ENCODE measurements around the gene PTPN6. TPM values are rescaled to one million over a fixed set of nuclear protein-coding genes. Genes with fewer than 3 reads are reported as not detected.

Gene PTPN6
- polyA plus RNA-seq, 3 donors, result 449 to 764 (median 562) TPM

GRCh38 chr12:6909421-6910145 is 41.6 kb upstream of the PTPN6 start:
- H3K27me3 Mint-ChIP-seq (ENCODE audit: low read depth in 3 of 3), result peaks cover 27 to 43% (median 34%) of the 10 kb centered on the region in 3 donors
- H3K9me3 Mint-ChIP-seq, result peaks cover 0 to 7% (median 0%) of the 10 kb centered on the region in 7 donors
- no peaks in the 10 kb centered on the region for H3K79me2 ChIP-seq (ENCODE audit: insufficient read depth, low read length)
- H3K36me3 Mint-ChIP-seq, result peaks cover 3 to 12% of the 10 kb centered on the region in 2 donors
- TF ChIP-seq CTCF (IDR thresholded peaks at IDR 0.05), result no peak
- H3K4me1 Mint-ChIP-seq, result peaks cover 7% of the 10 kb centered on the region
- no peak overlapping the region for H3K27ac Mint-ChIP-seq
- H3K27me3 ChIP-seq (ENCODE audit: control insufficient read depth in 2 of 2, insufficient read depth in 2 of 2, low read length in 2 of 2), result peaks cover 17 to 34% of the 10 kb centered on the region in 2 donors
- H3K4me1 ChIP-seq (ENCODE audit: control insufficient read depth in 1 of 2, insufficient read depth in 2 of 2, low read length in 2 of 2), result peaks cover 14 to 15% of the 10 kb centered on the region in 2 donors
- no peak overlapping the region for H3K9ac ChIP-seq (ENCODE audit: insufficient read depth, low read length, poor library complexity, severe bottlenecking)
- H3K9me3 ChIP-seq (replicated peaks in 1 of 2; ENCODE audit: control insufficient read depth in 1 of 2, insufficient read depth in 1 of 2, low read length in 2 of 2), result no peaks in the 10 kb centered on the region
- H3K36me3 ChIP-seq (replicated peaks in 1 of 2; ENCODE audit: control insufficient read depth in 1 of 2, insufficient read depth in 2 of 2, low read length in 2 of 2), result peaks cover 0 to 9% of the 10 kb centered on the region in 2 donors
- WGBS (ENCODE audit: insufficient coverage), result 100% methylated on average over 1 of the region's 4 CpGs
- no peak for DNase-seq
- H2AFZ ChIP-seq (ENCODE audit: insufficient read depth, low read depth, low read length, poor library complexity, severe bottlenecking), result no peak overlapping the region
- no peak overlapping the region for H3K4me3 ChIP-seq (replicated peaks in 1 of 3; ENCODE audit: low read depth in 2 of 3, low read length in 3 of 3)
- H3K4me3 Mint-ChIP-seq, result no peak overlapping the region
- H3K27ac ChIP-seq (ENCODE audit: low read depth in 1 of 2, low read length in 2 of 2), result no peak overlapping the region
- H4K20me1 ChIP-seq (ENCODE audit: insufficient read depth, low read length), result no peaks in the 10 kb centered on the region
- no peak overlapping the region for H3K4me2 ChIP-seq (replicated peaks; ENCODE audit: extremely low read depth, low read length, poor library complexity, severe bottlenecking)
- intact Hi-C loops (cut with micrococcal nuclease), result loop anchor here (5.0 to 10.0 kb wide), 2 partner anchors 37 to 55 kb away; partner anchors contain the start of genes CDCA3 (in 1 of the 2), SPSB2 (in 1 of the 2) and USP5 (in 1 of the 2)

- H3K27me3 ChIP-seq (ENCODE audit: control insufficient read depth in 2 of 2, insufficient read depth in 2 of 2, low read length in 2 of 2), result peaks cover 23 to 58% of the 10 kb centered on the region in 2 donors
- H3K36me3 ChIP-seq (replicated peaks in 1 of 2; ENCODE audit: control insufficient read depth in 1 of 2, insufficient read depth in 2 of 2, low read length in 2 of 2), result no peaks in the 10 kb centered on the region
- H3K4me1 ChIP-seq (ENCODE audit: control insufficient read depth in 1 of 2, insufficient read depth in 2 of 2, low read length in 2 of 2), result peaks cover 13 to 19% of the 10 kb centered on the region in 2 donors
- whole genome bisulfite sequencing (ENCODE audit: insufficient coverage), result 96% methylated on average over 13 of the region's 15 CpGs
- H3K4me2 ChIP-seq (replicated peaks; ENCODE audit: extremely low read depth, low read length, poor library complexity, severe bottlenecking), result no peak overlapping the region
- H3K36me3 Mint-ChIP-seq, result peaks cover 3 to 18% of the 10 kb centered on the region in 2 donors
- DNase-seq, result no peak
- no peak overlapping the region for H3K4me3 ChIP-seq (replicated peaks in 1 of 3; ENCODE audit: low read depth in 2 of 3, low read length in 3 of 3)
- H4K20me1 ChIP-seq (ENCODE audit: insufficient read depth, low read length), result no peaks in the 10 kb centered on the region
- H3K4me3 Mint-ChIP-seq, result peak overlapping the region in 1 of 2 donors; percentile 95
- H2AFZ ChIP-seq (ENCODE audit: insufficient read depth, low read depth, low read length, poor library complexity, severe bottlenecking), result no peak overlapping the region
- H3K79me2 ChIP-seq (ENCODE audit: insufficient read depth, low read length), result no peaks in the 10 kb centered on the region
- no peak overlapping the region for H3K9ac ChIP-seq (ENCODE audit: insufficient read depth, low read length, poor library complexity, severe bottlenecking)
- H3K4me1 Mint-ChIP-seq, result peaks cover 17% of the 10 kb centered on the region
- H3K9me3 ChIP-seq (replicated peaks in 1 of 2; ENCODE audit: control insufficient read depth in 1 of 2, insufficient read depth in 1 of 2, low read length in 2 of 2), result peaks cover 0 to 10% of the 10 kb centered on the region in 2 donors
- H3K27ac Mint-ChIP-seq, result no peak overlapping the region
- no peak for TF ChIP-seq CTCF (IDR thresholded peaks at IDR 0.05)
- H3K9me3 Mint-ChIP-seq, result peaks cover 0 to 9% (median 5%) of the 10 kb centered on the region in 7 donors
- H3K27ac ChIP-seq (ENCODE audit: low read depth in 1 of 2, low read length in 2 of 2), result no peak overlapping the region
- intact Hi-C loops (cut with micrococcal nuclease), result no loop called here
- H3K27me3 Mint-ChIP-seq (ENCODE audit: low read depth in 3 of 3), result peaks cover 52 to 70% (median 55%) of the 10 kb centered on the region in 3 donors
Measured at GRCh38 chr12:6912164-6912935, 38.8 kb upstream of the PTPN6 start.

Measured in CD14-positive monocyte (primary cell).